Muscle of back (tissue), 10 donors: Measurements from ENCODE around the gene TNFRSF18. TPM values are rescaled to one million over a fixed set of nuclear protein-coding genes. Genes with fewer than 3 reads are reported as not detected.

Source experiments
- polyA plus RNA-seq, 10 donors: library from polyadenylated mRNA; unstranded; fragments of 120-200 nt; gene quantifications; one replicate each; pipeline ENCODE4 v1.2.1, GENCODE V29; 2013; ENCODE audit not compliant: insufficient read length in 10 of 10

Gene TNFRSF18
- polyA plus RNA-seq, 10 donors: 1.9 to 4.6 (median 2.9) TPM

Other genes starting within 250 kb of the TNFRSF18 start
- 10 to 100 TPM; 36.4 to 46.4 (median 39.7) TPM for gene NOC2L, start 247.3 kb downstream of the TNFRSF18 start, polyA plus RNA-seq
- 1 to 10 TPM; 3.0 to 7.2 (median 5.2) TPM for gene KLHL17, start 246.0 kb downstream of the TNFRSF18 start, polyA plus RNA-seq
- 1 to 10 TPM in 2 of 10 donors, under 1 TPM in 3, not detected in 5; 0.10 to 1.3 (median 0.25) TPM for gene PLEKHN1, start 240.1 kb downstream of the TNFRSF18 start, polyA plus RNA-seq
- 1 to 10 TPM in 9 of 10 donors, under 1 TPM in 1; 0.97 to 2.9 (median 1.6) TPM for gene PERM1, start 224.5 kb downstream of the TNFRSF18 start, polyA plus RNA-seq
- 10 to 100 TPM in 9 of 10 donors, 1 to 10 TPM in 1; 7.4 to 18.4 (median 12.8) TPM for gene HES4, start 206.5 kb downstream of the TNFRSF18 start, polyA plus RNA-seq
- gene ISG15, start 193.1 kb downstream of the TNFRSF18 start, polyA plus RNA-seq: 10 to 100 TPM in 1 of 10 donors, 1 to 10 TPM in 9; 5.5 to 11.3 (median 7.9) TPM
- 10 to 100 TPM; 28.4 to 83.9 (median 44.4) TPM for gene AGRN, start 186.5 kb downstream of the TNFRSF18 start, polyA plus RNA-seq
- gene RNF223, start 132.3 kb downstream of the TNFRSF18 start, polyA plus RNA-seq: under 1 TPM in 5 of 10 donors, not detected in 5; 0.08 to 0.16 (median 0.11) TPM
- 1 to 10 TPM; 3.8 to 7.1 (median 4.6) TPM for gene C1orf159, start 90.5 kb downstream of the TNFRSF18 start, polyA plus RNA-seq
- under 1 TPM in 7 of 10 donors, not detected in 3; 0.13 to 0.50 (median 0.27) TPM for gene TTLL10, start 32.7 kb downstream of the TNFRSF18 start, polyA plus RNA-seq
- 1 to 10 TPM; 1.0 to 3.7 (median 2.0) TPM for gene TNFRSF4, start 7.6 kb upstream of the TNFRSF18 start, polyA plus RNA-seq
- 100 to 1,000 TPM in 2 of 10 donors, 10 to 100 TPM in 8; 73.5 to 121 (median 88.5) TPM for gene SDF4, start 25.4 kb upstream of the TNFRSF18 start, polyA plus RNA-seq
- 10 to 100 TPM; 12.1 to 21.2 (median 15.6) TPM for gene B3GALT6, start 25.6 kb upstream of the TNFRSF18 start, polyA plus RNA-seq
- 1 to 10 TPM; 1.0 to 6.7 (median 2.7) TPM for gene C1QTNF12, start 40.1 kb upstream of the TNFRSF18 start, polyA plus RNA-seq
- 10 to 100 TPM; 34.4 to 46.8 (median 38.4) TPM for gene UBE2J2, start 67.3 kb upstream of the TNFRSF18 start, polyA plus RNA-seq
- 1 to 10 TPM; 2.7 to 8.5 (median 4.2) TPM for gene SCNN1D, start 73.8 kb upstream of the TNFRSF18 start, polyA plus RNA-seq
- gene ACAP3, start 101.3 kb upstream of the TNFRSF18 start, polyA plus RNA-seq: 10 to 100 TPM; 23.6 to 57.8 (median 40.0) TPM
- 1 to 10 TPM; 4.1 to 9.3 (median 6.4) TPM for gene PUSL1, start 102.0 kb upstream of the TNFRSF18 start, polyA plus RNA-seq
- gene INTS11, start 118.1 kb upstream of the TNFRSF18 start, polyA plus RNA-seq: 100 to 1,000 TPM in 1 of 10 donors, 10 to 100 TPM in 9; 60.2 to 107 (median 73.9) TPM
- gene CPTP, start 118.2 kb upstream of the TNFRSF18 start, polyA plus RNA-seq: 10 to 100 TPM; 10.6 to 17.2 (median 14.0) TPM
- 1 to 10 TPM; 1.4 to 3.2 (median 1.9) TPM for gene TAS1R3, start 124.7 kb upstream of the TNFRSF18 start, polyA plus RNA-seq
- gene DVL1, start 142.8 kb upstream of the TNFRSF18 start, polyA plus RNA-seq: 10 to 100 TPM; 26.6 to 50.4 (median 34.9) TPM
- 100 to 1,000 TPM in 2 of 10 donors, 10 to 100 TPM in 8; 52.6 to 111 (median 69.8) TPM for gene MXRA8, start 152.0 kb upstream of the TNFRSF18 start, polyA plus RNA-seq
- 10 to 100 TPM; 44.1 to 80.7 (median 57.9) TPM for gene AURKAIP1, start 168.6 kb upstream of the TNFRSF18 start, polyA plus RNA-seq
- gene CCNL2, start 192.7 kb upstream of the TNFRSF18 start, polyA plus RNA-seq: 100 to 1,000 TPM in 9 of 10 donors, 10 to 100 TPM in 1; 99.5 to 280 (median 146) TPM
- 100 to 1,000 TPM in 7 of 10 donors, 10 to 100 TPM in 3; 93.2 to 116 (median 110) TPM for gene MRPL20, start 200.7 kb upstream of the TNFRSF18 start, polyA plus RNA-seq
- gene ANKRD65, start 214.7 kb upstream of the TNFRSF18 start, polyA plus RNA-seq: 10 to 100 TPM; 10.3 to 15.7 (median 14.3) TPM
- gene VWA1, start 229.1 kb upstream of the TNFRSF18 start, polyA plus RNA-seq: 10 to 100 TPM; 39.3 to 78.6 (median 50.7) TPM
- 1 to 10 TPM in 1 of 10 donors, under 1 TPM in 9; 0.25 to 1.5 (median 0.61) TPM for gene ATAD3C, start 243.1 kb upstream of the TNFRSF18 start, polyA plus RNA-seq